ENCODE measurements around the gene FAM13C.

DNA sequence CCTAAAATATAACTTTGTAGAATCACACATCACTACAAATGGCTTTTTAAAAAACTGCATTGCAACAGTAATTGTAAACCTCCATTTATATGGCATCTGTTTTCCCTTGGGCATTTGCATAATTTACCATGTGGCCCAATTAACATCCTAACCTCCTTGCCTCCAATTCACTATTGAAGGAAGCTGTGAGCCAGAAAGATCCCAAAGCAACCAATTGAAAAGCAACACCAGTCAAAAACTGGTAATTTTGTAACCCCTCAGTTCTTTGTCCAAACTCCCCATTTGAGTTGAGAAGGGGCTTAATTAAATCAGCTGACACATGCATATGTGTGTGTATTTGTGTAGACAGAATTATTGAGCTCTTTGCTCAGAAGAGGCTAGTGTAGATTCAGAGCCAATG is 90.3 kb downstream of the FAM13C start:
- TF ChIP-seq POLR2AphosphoS5 (IDR thresholded peaks at IDR 0.05; ENCODE audit: borderline replicate concordance, low read depth, low read length): no peak
- TF ChIP-seq EZH2 (IDR thresholded peaks at IDR 0.05): no peak
- no peak for TF ChIP-seq FOXP2 (optimal IDR thresholded peaks at IDR 0.05; ENCODE audit: control extremely low read depth, extremely low read length, insufficient read depth)
